Ascending aorta (tissue), 2 donors: ENCODE measurements around the gene TSPEAR. TPM values are rescaled to one million over a fixed set of nuclear protein-coding genes. Genes with fewer than 3 reads are reported as not detected.
A peak's percentile ranks its signal among the peaks of the same experiment; 100 is the strongest.
"Not testable (repeated sequence)": the region's sequence is repeated elsewhere in the genome, so short reads cannot be mapped to it uniquely, and the experiment has no call there.

Source experiments
- DNase-seq, 2 donors: peaks; one replicate each; pipeline ENCODE4 v3.0.0-alpha.2; 2019; ENCODE audit warnings: low spot score in 2 of 2
- H3K27ac ChIP-seq, 2 donors: fragments of 200-600 bp; sonication (generic); one replicate each; pipeline ENCODE4 v1.5.1; 2016 to 2017; ENCODE audit warnings: mild to moderate bottlenecking in 1 of 2
- H3K27me3 ChIP-seq: fragments of 200-600 bp; sonication (generic); one replicate; pipeline ENCODE4 v1.5.1; 2017
- H3K36me3 ChIP-seq, 2 donors: fragments of 200-600 bp; sonication (generic); one replicate each; pipeline ENCODE4 v1.5.1; 2016
- H3K4me1 ChIP-seq, 2 donors: fragments of 200-600 bp; sonication (generic); one replicate each; pipeline ENCODE4 v1.5.1; 2016 to 2017; ENCODE audit warnings: mild to moderate bottlenecking in 1 of 2
- H3K4me3 ChIP-seq, 2 donors: fragments of 200-600 bp; sonication (generic); one replicate each; pipeline ENCODE4 v1.5.1; 2016 to 2017; ENCODE audit warnings: mild to moderate bottlenecking in 1 of 2
- H3K9me3 ChIP-seq, 2 donors: fragments of 200-600 bp; sonication (generic); one replicate each; pipeline ENCODE4 v1.5.1; 2016
- intact Hi-C: fragments of 100-400 bp; cut with DNase I; formaldehyde crosslinking; loops from one replicate; pipeline ENCODE4 v1.15.1; 2023
- total RNA-seq: library from RNA; depleted of rRNA; stranded (reverse); fragments of >200 nt; gene quantifications from one replicate; pipeline ENCODE4 v1.1.0, GENCODE V29; 2016
- TF ChIP-seq, protein P1 (sequence below), 3 experiments: fragments of 200-600 bp in 2 of 3; fragments of 450-650 bp in 1 of 3; sonication (generic) in 2 of 3; IDR thresholded peaks; one replicate each; pipeline ENCODE4 v1.5.1; 2016 to 2019; ENCODE audit warnings: antibody characterized with exemption in 3 of 3, mild to moderate bottlenecking in 1 of 3, moderate library complexity in 1 of 3

Gene TSPEAR
- total RNA-seq, 1 donor from 2014 or later = not detected

DNA sequence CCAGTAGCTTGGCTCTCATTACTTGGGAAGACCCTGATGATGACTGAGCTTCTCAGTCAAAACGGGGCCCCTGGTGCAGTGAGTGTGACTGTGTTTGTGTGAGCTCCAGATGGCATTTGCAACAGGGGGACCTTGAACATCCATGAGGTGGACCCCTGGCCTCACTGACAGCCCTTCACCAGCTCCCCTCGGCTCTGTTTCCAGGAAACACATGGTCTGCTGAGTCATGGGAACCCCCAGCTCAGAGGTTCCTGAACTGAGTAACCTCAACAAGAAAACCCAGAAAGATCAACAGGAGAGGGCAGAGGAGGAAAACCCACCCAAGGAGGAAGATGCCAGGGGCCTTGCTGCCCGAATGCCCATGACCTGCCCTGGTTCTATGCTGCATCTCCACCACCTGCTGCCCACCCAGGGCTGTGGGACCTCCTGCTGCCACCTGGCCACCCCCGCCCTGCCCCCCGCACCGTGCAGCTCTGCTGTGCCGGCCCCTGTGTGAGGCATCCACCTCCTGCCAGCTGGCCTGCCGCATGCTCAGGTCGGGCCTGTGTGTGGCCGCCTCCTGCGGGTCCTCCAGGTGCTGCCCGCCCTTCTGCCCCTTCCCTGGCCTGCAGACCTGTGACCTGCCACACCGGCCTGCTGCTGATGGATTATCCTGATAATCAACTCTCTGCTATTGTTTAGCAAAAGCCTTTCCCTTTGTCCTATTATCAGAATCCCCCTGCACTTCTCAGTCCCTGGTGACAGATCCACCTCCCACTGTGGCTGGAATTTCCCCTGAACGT, 25.2 kb downstream of the TSPEAR start:
- Histone ChIP-seq H3K9me3 (no peaks in the 10 kb centered on the region), H3K27me3 (no peaks in the 10 kb centered on the region), H3K4me1 (no peaks in the 10 kb centered on the region), H3K4me3 (no peak overlapping the region), H3K27ac (no peak overlapping the region), H3K36me3 (no peaks in the 10 kb centered on the region)
- intact Hi-C loops = loop anchor here (10.0 kb wide), 1 partner anchor 281 kb away; no protein-coding TSS in a partner anchor
- DNase-seq = peak in 1 of 2 donors; percentile 27
- TF ChIP-seq, protein P1, sequence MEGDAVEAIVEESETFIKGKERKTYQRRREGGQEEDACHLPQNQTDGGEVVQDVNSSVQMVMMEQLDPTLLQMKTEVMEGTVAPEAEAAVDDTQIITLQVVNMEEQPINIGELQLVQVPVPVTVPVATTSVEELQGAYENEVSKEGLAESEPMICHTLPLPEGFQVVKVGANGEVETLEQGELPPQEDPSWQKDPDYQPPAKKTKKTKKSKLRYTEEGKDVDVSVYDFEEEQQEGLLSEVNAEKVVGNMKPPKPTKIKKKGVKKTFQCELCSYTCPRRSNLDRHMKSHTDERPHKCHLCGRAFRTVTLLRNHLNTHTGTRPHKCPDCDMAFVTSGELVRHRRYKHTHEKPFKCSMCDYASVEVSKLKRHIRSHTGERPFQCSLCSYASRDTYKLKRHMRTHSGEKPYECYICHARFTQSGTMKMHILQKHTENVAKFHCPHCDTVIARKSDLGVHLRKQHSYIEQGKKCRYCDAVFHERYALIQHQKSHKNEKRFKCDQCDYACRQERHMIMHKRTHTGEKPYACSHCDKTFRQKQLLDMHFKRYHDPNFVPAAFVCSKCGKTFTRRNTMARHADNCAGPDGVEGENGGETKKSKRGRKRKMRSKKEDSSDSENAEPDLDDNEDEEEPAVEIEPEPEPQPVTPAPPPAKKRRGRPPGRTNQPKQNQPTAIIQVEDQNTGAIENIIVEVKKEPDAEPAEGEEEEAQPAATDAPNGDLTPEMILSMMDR (IDR thresholded peaks at IDR 0.05) = no peak

DNA sequence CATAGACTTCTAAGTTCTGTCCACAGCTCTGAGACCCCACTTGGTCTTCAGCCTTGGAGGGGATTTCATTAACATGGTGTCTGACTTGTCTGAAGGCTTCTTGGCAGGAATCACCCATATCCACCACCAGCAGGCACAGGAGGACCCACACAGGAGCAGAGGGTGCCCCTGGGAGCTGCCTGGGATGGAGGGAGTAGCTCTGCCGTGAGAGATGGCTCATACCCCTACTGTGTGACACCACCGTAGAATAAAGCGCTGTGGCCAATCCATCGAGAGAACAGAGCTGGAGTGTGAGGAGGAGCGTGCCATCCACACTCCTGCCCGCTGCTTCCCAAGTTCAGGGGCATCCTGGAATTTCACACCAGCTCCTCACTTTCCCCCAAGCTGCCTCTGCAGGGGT, 26.3 kb downstream of the TSPEAR start:
- H3K9me3 ChIP-seq, H3K4me1 ChIP-seq, H3K36me3 ChIP-seq, H3K4me3 ChIP-seq, H3K27me3 ChIP-seq, H3K27ac ChIP-seq: not testable (repeated sequence)
- DNase-seq = peak in 1 of 2 donors; percentile 42
- intact Hi-C loops = loop anchor here (10.0 kb wide), 1 partner anchor 280 kb away; no protein-coding TSS in a partner anchor

DNA sequence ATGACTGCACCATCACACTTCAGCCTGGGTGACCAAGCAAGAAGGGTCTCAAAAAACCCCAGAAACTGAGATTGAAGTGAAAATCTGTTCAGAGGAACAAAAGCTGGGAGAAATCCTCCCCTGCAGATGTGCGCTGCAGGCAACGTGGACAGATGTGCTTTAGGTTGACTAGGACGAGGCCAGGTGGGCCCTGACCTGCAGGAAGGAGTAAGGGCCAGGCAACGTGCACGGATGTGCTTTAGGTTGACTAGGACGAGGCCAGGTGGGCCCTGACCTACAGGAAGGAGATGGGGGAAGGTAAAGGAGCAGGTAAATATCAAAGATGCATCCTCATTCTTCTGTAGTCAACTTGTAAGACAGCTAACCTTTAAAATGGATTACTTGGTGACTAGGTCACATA, 26.9 kb downstream of the TSPEAR start:
- intact Hi-C loops = loop anchor here (10.0 kb wide), 1 partner anchor 280 kb away; no protein-coding TSS in a partner anchor
- TF ChIP-seq, protein P1 (IDR thresholded peaks at IDR 0.05) = no peak
- H3K27me3 ChIP-seq = no peaks in the 10 kb centered on the region

DNA sequence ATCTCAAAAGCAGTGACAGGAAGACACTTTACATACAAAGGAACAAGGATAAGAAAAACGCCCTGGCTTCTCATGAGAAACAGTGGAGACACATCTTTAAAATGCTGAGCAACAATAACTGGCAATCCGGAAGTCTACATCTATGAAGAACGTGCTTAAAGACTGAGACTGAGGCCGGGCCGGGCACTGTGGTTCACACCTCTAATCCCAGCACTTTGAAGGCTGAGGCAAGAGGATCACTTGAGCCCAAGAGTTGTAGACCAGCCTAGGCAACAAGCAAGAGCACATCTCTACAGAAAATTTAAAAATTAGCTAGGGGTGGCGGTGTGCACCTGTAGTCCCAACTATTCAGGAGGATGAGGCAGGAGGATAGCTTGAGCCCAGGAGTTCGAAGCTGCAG, 27.3 kb downstream of the TSPEAR start:
- Histone ChIP-seq H3K27me3 (no peaks in the 10 kb centered on the region), H3K36me3 (no peaks in the 10 kb centered on the region), H3K9me3 (no peaks in the 10 kb centered on the region), H3K4me1 (no peaks in the 10 kb centered on the region), H3K27ac (no peak overlapping the region), H3K4me3 (no peak overlapping the region)
- TF ChIP-seq, protein P1 (IDR thresholded peaks at IDR 0.05) = no peak
- intact Hi-C loops = loop anchor here (10.0 kb wide), 1 partner anchor 279 kb away; no protein-coding TSS in a partner anchor
- DNase-seq = peak in 1 of 2 donors; percentile 11

More for the DNA sequence above, 26.9 kb downstream of the TSPEAR start:
- no peak overlapping the region for H3K27ac ChIP-seq
- DNase-seq = no peak
- no peaks in the 10 kb centered on the region for H3K36me3 ChIP-seq
- H3K4me1 ChIP-seq = no peaks in the 10 kb centered on the region
- H3K9me3 ChIP-seq = no peaks in the 10 kb centered on the region
- no peak overlapping the region for H3K4me3 ChIP-seq

DNA sequence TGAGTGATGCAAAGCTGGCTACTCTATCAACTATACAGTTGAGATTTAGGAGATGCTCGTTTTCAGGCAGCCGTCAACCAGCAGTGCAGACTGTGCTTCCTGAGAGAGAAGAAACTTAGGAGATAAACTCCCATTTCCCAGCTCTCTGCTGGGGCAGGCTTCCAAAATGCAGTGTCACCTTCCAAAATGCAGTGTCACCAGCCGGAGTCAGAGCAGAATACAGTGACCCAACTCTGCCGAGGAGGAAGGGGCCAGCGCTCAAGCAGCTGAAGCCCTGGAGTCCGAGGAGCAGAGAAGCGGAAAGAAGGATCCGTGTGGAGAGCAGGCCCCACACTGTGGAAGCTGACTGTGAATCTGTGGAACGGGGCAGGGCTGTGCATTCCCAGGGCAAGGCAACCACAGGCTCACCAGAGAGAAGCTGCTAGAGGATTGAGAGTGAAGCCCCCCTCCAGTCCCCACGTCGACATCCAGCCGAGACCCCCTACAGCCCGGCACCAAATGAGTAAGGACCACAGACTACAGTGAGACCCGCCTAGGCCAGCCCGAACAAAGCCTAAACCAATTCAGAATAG, 28.7 kb downstream of the TSPEAR start:
- Histone ChIP-seq H3K27ac (no peak overlapping the region), H3K9me3 (no peaks in the 10 kb centered on the region), H3K27me3 (no peaks in the 10 kb centered on the region), H3K4me3 (no peak overlapping the region), H3K36me3 (no peaks in the 10 kb centered on the region), H3K4me1 (no peaks in the 10 kb centered on the region)
- intact Hi-C loops = loop anchor here (10.0 kb wide), 1 partner anchor 278 kb away; no protein-coding TSS in a partner anchor
- DNase-seq = peak in 1 of 2 donors; percentile 9
- TF ChIP-seq, protein P1 (IDR thresholded peaks at IDR 0.05) = no peak
